HG03460 (cell line): ENCODE measurements around the gene GPLD1.
"Not testable (repeated sequence)": the region's sequence is repeated elsewhere in the genome, so short reads cannot be mapped to it uniquely, and the experiment has no call there.

Experiments used
- ATAC-seq: cut with Tn5 transposase; IDR thresholded peaks from one replicate; pipeline ENCODE4 v1.9.1; 2021; ENCODE audit not compliant: unreplicated experiment

GPLD1 gene

DNA sequence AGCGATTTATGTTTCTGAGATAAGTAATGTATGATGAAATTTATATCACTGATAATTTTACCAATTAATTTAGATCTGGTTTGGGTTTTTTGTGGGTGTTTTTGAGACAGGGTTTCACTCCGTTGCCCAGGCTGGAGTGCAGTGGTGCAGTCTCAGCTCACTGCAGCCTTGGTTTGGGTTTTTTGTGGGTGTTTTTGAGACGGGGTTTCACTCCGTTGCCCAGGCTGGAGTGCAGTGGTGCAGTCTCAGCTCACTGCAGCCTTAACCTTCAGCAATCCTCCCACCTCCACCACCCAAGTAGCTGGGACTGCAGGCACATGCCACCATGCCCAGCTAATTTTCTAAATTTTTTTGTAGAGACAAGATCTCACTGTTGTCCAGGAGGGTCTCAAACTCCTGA is 73.6 kb downstream of the GPLD1 start:
- peak; percentile 86 for ATAC-seq

- not testable (repeated sequence) for ATAC-seq
Measured at GRCh38 chr6:24414531-24414930, 74.8 kb downstream of the GPLD1 start.

- ATAC-seq, result no peak
Measured at GRCh38 chr6:24412294-24412693, 77.1 kb downstream of the GPLD1 start.

DNA sequence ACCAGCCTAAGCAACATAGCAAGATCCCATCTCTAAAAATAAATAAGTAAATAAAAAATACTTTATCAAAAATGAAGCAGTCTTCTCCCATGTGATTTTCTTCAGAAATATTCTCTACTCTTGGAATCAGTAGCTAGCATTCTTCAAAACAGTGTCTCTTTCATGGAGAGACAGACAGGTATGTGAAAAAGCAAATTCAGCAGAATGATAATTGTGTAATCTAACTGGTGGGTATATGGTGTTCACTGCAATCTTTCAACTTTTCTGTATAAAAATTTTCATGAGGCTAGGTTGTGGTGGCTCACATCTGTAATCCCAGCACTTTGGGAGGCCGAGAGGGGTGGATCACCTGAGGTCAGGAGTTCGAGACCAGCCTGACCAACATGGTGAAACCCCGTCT is 78.8 kb downstream of the GPLD1 start:
- no peak for ATAC-seq

DNA sequence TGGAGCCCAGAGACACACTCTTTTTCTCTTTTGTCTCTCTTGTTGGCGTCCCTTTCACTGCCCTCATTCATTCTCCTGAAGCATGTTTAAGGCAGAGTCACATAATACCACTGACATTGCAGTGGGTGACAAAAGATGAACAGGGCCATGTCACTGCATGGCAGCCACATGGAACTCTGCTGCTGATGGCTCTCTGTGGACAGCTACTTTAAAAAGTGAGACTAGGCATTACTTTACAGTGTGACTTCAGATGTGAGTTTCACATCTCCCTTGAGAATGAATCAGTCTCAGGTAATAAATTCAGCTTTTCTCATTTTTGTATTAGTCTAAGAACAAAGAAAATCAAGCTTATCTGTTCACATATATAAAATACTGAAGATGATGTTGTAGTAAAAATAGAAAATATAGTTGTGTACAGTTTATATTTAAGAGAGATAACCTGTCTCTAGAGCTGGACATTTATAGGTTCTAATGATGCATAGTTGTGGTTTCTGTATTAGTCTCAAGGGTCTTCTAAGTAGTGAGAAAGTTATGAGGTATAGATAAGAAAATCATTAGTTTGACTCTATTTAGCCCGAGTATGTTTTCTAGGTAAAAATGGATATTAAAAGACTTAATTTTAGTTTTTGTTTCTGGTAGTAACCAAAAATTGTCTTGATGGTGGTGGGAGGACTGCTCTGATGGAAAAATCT is 80.5 kb downstream of the GPLD1 start:
- peak; percentile 86 for ATAC-seq

DNA sequence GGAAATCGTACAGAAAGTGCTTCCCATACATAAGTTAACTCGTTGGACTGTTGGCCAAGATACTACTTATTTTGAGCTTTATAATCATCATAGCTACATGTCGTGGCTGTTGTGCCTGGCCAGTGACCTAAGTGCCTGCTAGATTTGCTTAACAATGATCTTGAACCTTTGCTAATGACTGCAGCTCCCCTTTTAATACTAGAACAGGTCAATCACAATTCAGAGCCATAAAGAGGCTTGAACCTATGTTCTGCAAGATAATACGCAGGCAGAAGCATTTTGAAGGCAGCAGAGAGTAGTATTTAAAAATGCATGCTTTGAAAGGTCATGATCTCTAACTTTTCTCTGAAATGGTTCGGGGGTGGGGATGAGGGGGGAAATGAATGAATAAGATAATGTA is 84.1 kb downstream of the GPLD1 start:
- no peak for ATAC-seq

DNA sequence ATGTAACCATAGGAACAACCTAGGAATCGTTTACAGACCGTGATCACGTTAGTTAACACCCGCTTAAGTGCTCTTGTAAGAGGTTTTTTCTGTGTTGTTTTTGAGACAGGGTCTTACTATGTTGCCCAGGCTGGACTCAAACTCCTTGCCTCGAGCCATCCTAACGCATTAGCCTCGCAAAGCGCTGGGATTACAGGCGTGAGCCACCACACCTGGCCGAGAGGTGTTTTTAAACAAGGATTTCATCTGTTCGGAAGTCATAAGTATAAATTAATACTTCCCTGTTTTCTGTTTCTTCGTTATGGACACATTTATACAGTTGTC is 85.9 kb downstream of the GPLD1 start:
- no peak for ATAC-seq

DNA sequence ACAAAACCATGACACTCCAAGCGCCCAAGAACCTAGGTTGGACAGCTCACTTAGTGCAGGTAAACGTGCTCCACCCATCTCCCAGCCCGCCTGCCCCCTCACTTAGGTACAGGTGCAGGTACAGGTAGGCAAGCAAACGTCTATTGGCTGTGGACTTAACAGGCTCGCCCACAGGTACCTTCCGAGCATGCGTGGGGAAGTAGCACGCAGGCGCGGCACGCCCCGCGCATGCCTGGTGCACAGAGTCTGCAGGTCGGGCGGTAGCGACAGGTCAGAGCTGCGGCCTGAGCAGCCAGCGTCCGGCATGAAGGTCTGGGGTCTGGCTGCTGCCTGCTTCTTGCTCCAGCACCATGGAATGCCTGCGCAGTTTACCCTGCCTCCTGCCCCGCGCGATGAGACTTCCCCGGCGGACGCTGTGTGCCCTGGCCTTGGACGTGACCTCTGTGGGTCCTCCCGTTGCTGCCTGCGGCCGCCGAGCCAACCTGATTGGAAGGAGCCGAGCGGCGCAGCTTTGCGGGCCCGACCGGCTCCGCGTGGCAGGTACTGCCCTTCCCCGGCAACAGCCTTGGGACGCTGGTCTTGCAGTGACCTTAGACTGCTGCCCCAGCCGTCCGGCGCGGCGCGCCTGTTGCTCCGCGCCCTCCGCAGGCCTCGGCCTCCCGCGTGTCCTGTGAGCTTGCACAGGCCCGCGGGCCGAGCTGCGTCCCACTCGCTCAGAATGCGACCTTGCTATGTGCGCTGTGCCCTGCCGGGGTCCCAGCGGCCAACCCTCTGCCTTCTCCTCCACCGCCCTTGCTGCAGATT is 86.5 kb downstream of the GPLD1 start, which contains the start of gene MRS2:
TSS of gene MRS2 (plus strand) at position 240 of the 804 bp plus-strand sequence. CDS start at position 351, 111 bp downstream.
- ATAC-seq, result peak; percentile 96

GRCh38 chr6:24401458-24401857 is 87.9 kb downstream of the GPLD1 start:
- ATAC-seq, result no peak

DNA sequence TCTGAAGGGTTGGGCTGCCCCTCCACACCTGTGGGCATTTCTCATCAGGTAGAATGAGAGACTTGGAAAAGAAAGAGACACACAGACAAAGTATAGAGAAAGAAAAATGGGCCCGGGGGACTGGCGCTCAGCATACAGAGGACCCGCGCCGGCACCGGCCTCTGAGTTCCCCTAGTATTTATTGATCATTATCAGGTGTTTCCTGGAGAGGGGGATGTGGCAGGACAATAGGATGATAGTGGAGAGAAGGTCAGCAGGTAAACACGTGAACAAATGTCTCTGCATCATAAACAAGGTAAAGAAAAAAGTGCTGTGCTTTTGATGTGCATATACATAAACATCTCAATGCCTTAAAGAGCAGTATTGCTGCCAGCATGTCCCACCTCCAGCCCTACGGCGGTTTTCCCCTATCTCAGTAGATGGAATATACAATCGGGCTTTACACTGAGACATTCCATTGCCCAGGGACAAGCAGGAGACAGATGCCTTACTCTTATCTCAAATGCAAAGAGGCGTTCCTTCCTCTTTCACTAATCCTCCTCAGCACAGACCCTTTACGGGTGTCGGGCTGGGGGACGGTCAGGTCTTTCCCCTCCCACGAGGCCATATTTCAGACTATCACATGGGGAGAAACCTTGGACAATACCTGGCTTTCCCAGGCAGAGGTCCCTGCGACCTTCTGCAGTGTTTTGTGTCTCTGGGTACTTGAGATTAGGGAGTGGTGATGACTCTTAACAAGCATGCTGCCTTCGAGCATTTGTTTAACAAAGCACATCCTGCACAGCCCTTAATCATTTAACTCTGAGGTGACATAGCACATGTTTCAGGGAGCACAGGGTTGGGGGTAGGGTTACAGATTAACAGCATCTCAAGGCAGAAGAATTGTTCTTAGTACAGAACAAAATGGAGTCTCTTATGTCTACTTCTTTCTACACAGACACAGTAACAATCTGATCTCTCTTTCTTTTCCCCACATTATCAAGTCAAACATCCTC is 89.0 kb downstream of the GPLD1 start:
- ATAC-seq, result not testable (repeated sequence)

GRCh38 chr6:24397631-24398030 is 91.7 kb downstream of the GPLD1 start:
- ATAC-seq, result no peak

DNA sequence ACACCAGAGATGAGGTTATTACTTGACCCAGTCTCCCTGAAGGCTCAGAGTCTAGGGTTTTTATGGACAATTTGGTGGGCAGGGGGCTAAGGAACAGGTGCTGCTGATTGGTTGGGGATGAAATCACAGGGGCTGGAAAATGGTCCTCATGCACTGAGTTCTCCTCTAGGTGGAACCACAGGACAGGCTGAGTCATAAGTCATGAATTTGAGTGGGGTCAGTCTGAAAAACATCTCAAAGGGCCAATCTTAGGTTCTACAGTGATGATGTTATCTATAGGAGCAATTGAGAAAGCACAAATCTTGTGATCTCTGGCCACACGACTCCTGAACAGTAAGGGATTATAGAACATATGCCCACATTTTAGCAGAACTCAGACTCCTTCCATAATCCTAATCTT is 92.6 kb downstream of the GPLD1 start:
- ATAC-seq, result no peak

- no peak for ATAC-seq
Measured at GRCh38 chr6:24394780-24395437, 94.5 kb downstream of the GPLD1 start.

GRCh38 chr6:24394061-24394779 is 95.2 kb downstream of the GPLD1 start:
- ATAC-seq, result no peak

DNA sequence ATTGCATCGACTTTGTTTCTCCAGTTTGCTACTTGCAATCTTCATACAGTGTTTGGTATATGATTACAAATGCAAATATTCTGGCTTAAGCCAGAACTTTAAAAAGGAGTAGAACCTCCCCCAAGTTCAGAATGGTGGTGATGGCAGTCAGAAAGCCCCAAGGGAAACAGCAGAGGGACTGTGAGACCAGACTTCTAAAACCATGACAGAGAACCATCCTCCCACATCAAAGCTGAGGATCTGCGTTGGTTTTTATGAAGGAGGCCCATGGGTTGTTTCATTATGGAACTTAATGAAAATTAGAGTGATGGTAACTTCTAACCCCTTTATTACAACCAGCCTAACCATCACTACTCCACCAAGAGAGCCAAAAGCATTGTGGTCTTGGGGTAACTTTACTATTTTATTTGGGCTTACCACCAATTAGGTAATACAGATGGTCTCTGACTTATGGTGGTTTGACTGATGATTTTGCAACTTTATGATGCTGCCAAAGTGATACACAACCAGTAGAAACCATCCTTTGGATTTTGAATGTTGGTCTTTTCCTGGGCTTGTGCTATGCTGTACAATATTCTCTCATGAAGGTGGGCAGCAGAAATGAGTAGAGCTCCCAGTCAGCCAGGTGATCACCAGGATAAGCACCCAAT is 97.5 kb downstream of the GPLD1 start:
- peak; percentile 92 for ATAC-seq

DNA sequence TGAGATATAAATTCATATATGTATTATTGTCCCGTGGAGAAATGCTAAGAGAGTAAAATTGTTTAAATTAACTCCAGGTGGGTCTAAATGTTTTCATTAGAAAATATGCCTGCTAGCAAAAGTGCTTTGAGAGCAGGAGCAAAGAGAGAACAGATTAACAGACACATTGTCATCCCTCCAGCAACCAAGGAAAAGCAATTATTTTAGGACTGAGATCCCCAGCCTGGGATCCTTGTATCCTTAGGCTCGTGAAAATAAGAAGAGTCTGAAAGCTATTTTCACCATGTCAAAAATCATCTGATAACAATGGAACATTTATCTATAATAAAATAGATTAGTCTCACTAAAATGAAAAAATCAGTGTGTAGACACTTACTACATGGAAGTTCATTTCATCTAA is 98.2 kb downstream of the GPLD1 start:
- no peak for ATAC-seq

- ATAC-seq, result no peak
Measured at GRCh38 chr6:24387818-24388217, 101.6 kb downstream of the GPLD1 start.

DNA sequence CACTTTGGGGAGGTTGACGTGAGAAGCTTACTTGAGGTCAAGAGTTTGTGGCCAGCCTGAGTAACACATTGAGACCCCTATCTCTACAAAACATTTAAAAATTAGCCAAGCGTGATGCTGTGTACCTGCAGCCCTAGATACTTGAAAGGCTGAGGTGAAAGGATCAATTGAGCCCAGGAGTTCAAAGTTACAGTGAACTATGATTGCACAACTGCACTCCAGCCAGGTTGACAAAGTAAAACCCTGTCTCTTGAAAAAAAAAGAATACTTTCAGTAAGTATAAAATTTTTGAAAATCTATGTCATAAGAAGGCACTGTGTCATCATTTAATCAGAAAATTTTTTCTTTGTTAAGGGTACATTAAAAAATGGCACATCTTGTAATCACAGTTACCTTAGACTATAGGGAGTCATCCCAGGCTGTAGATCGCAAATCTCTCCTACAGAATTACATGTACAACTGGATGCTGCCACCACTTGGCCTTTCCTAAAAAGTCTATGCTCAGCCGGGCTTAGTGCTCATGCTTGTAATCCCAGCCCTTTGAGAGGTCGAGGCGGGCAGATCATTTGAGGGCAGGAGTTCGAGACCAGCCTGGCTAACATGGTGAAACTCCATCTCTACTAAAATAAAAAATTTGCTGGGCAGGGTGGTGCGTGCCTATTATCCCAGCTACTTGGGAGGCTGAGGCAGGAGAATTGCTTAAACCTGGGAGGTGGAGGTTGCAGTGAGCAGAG is 103.7 kb downstream of the GPLD1 start:
- no peak for ATAC-seq
